GM12864 (cell line): ENCODE data around the gene CHST9.
A peak's percentile ranks its signal among the peaks of the same experiment; 100 is the strongest.

Experiments used
- DNase-seq: peaks from one replicate; pipeline ENCODE4 v3.0.0-alpha.2; 2011; ENCODE audit warnings: low read depth
- H3K4me3 ChIP-seq: 2 replicates; pipeline ENCODE4 v1.5.1; 2011; ENCODE audit warnings: mild to moderate bottlenecking, low read depth, low read length, control low read depth
- CTCF ChIP-seq: IDR thresholded peaks from 2 replicates; pipeline ENCODE4 v1.5.1; 2011; ENCODE audit warnings: low read depth, mild to moderate bottlenecking, moderate library complexity, low read length, control low read depth, inconsistent platforms; ENCODE audit errors: missing control alignments

Gene CHST9

GRCh38 chr18:26875040-26875654, 310.0 kb downstream of the CHST9 start:
- H3K4me3 ChIP-seq = no peak overlapping the region
- no peak for DNase-seq
- no peak for TF ChIP-seq CTCF

- DNase-seq = no peak
- no peak for TF ChIP-seq CTCF
- no peak overlapping the region for H3K4me3 ChIP-seq
Observed at GRCh38 chr18:26874283-26874682, 310.8 kb downstream of the CHST9 start.

GRCh38 chr18:26869640-26870039, 315.5 kb downstream of the CHST9 start:
- no peak for TF ChIP-seq CTCF
- H3K4me3 ChIP-seq = no peak overlapping the region
- DNase-seq = peak; percentile 13

- no peak for TF ChIP-seq CTCF
- H3K4me3 ChIP-seq = no peak overlapping the region
- DNase-seq = no peak
Observed at GRCh38 chr18:26868968-26869586, 316.0 kb downstream of the CHST9 start.

GRCh38 chr18:26867471-26867870, 317.6 kb downstream of the CHST9 start:
- TF ChIP-seq CTCF = no peak
- DNase-seq = no peak
- no peak overlapping the region for H3K4me3 ChIP-seq

- no peak for DNase-seq
- no peak within 1 kb of the TSS for H3K4me3 ChIP-seq
- no peak for TF ChIP-seq CTCF
Observed at GRCh38 chr18:26865557-26865956, 319.6 kb downstream of the CHST9 start, which contains the start of gene AQP4. Gene AQP4, minus strand, starts transcription at chr18:26865707. Its CDS starts 18 bp downstream, at chr18:26865689.

- no peak overlapping the region for H3K4me3 ChIP-seq
- TF ChIP-seq CTCF = no peak
- DNase-seq = peak; percentile 24
Observed at GRCh38 chr18:26864658-26865057, 320.4 kb downstream of the CHST9 start.
